K562 (cell line): ENCODE measurements around the gene PAFAH2. TPM values are rescaled to one million over a fixed set of nuclear protein-coding genes. Genes with fewer than 3 reads are reported as not detected.

Experiments
- ATAC-seq: fragments of 200-7000 bp; cut with Tn5 transposase; 3 replicates; pipeline ENCODE4 v1.9.1; 2020; ENCODE audit warnings: moderate library complexity
- BruUV-seq: library from RNA; stranded (reverse); fragments of 400-500 nt; replicated peaks from 2 replicates; lab custom pipeline; 2021; lab: Mats Ljungman, UMichigan
- CTCF ChIA-PET: fragments of 300-600 bp; formaldehyde crosslinking; extraction: SDS; loops from one replicate; lab custom pipeline; 2021; ENCODE audit warnings: low intra/inter-chr PET ratio; lab: Yijun Ruan, JAX
- POLR2A ChIA-PET: fragments of 300-600, 350-650 bp; sonication (Branson Sonifier 250); formaldehyde crosslinking; extraction: SDS; loops from one replicate; lab custom pipeline; 2021; ENCODE audit warnings: antibody characterized with exemption, inconsistent platforms; lab: Yijun Ruan, JAX
- DNase-seq, 4 experiments: peaks; one replicate each; pipeline versions ENCODE4 v3.0.0 to v3.0.0-alpha.2; 2011 to 2018; ENCODE audit warnings: low spot score in 3 of 4, mixed read lengths in 3 of 4; ENCODE audit errors: extremely low read depth in 1 of 4
- FAIRE-seq: peaks from 2 replicates; lab custom pipeline; 2011; peaks lifted over from hg19 to GRCh38; lab: Jason Lieb, UNC
- H2AFZ ChIP-seq: 2 replicates; pipeline ENCODE4 v1.6.0; 2011; ENCODE audit warnings: low read depth, low read length, control low read depth, inconsistent platforms
- H3K27ac ChIP-seq: fragments of 200-600 bp; 3 replicates; pipeline ENCODE4 v1.8.0; 2011; ENCODE audit warnings: low read depth, mild to moderate bottlenecking, control low read depth, inconsistent platforms, low read length, moderate library complexity, mixed read lengths; ENCODE audit errors: extremely low read depth
- H3K27me3 ChIP-seq, 2 experiments: fragments of 300-600 bp in 1 of 2; 2 replicates in 1 of 2; 3 replicates in 1 of 2; pipeline versions ENCODE4 v1.6.0 to v1.8.0; 2011; ENCODE audit warnings: inconsistent platforms in 2 of 2, low read length in 2 of 2, mild to moderate bottlenecking in 1 of 2, mixed read lengths in 1 of 2, moderate library complexity in 1 of 2; ENCODE audit not compliant: control insufficient read depth in 2 of 2, insufficient read depth in 2 of 2
- H3K36me3 ChIP-seq: fragments of 300-600 bp; 3 replicates; pipeline ENCODE4 v1.8.0; 2011; ENCODE audit warnings: mild to moderate bottlenecking, low read length, inconsistent platforms; ENCODE audit not compliant: control insufficient read depth, insufficient read depth
- H3K4me1 ChIP-seq, 2 experiments: fragments of 200-600 bp in 1 of 2; replicated peaks in 1 of 2; 2 replicates in 1 of 2; 3 replicates in 1 of 2; pipeline versions ENCODE4 v1.5.1 to v1.8.0; 2011; ENCODE audit warnings: inconsistent platforms in 2 of 2, low read length in 2 of 2, mild to moderate bottlenecking in 1 of 2, mixed read lengths in 1 of 2, moderate library complexity in 1 of 2; ENCODE audit not compliant: control insufficient read depth in 2 of 2, insufficient read depth in 2 of 2
- H3K4me2 ChIP-seq: 2 replicates; pipeline ENCODE4 v1.6.1; 2011; ENCODE audit warnings: low read length, control low read depth, inconsistent platforms, mixed read lengths; ENCODE audit not compliant: insufficient read depth
- H3K4me3 ChIP-seq: fragments of 200-600 bp; sonication (generic), shearing (Covaris generic); 2 replicates; pipeline ENCODE4 v1.5.1; 2016; ENCODE audit warnings: control low read depth, inconsistent platforms
- H3K79me2 ChIP-seq: fragments of 200-600 bp; 3 replicates; pipeline ENCODE4 v1.8.0; 2011; ENCODE audit warnings: low read length, inconsistent platforms; ENCODE audit not compliant: control insufficient read depth, insufficient read depth
- H3K9ac ChIP-seq, 2 experiments: 2 replicates each; pipeline versions ENCODE4 v1.6.0 to v1.6.1; 2011; ENCODE audit warnings: low read depth in 2 of 2, low read length in 2 of 2, control low read depth in 1 of 2, inconsistent platforms in 1 of 2, mild to moderate bottlenecking in 1 of 2, mixed read lengths in 1 of 2; ENCODE audit not compliant: insufficient read depth in 1 of 2
- H3K9me1 ChIP-seq: one replicate; pipeline ENCODE4 v1.6.0; 2011; ENCODE audit warnings: inconsistent platforms, mild to moderate bottlenecking, low read length, moderate library complexity; ENCODE audit not compliant: control insufficient read depth, insufficient read depth
- H3K9me3 ChIP-seq: replicated peaks from 2 replicates; pipeline ENCODE4 v1.5.1; 2011; ENCODE audit warnings: low read depth, low read length, inconsistent platforms; ENCODE audit not compliant: control insufficient read depth, insufficient read depth
- H4K20me1 ChIP-seq: replicated peaks from 2 replicates; pipeline ENCODE4 v1.6.1; 2011; ENCODE audit warnings: low read length, inconsistent platforms, mixed read lengths; ENCODE audit not compliant: control insufficient read depth, insufficient read depth
- CBFB ChIP-seq: sonication (generic); formaldehyde crosslinking; IDR thresholded peaks from 2 replicates; pipeline ENCODE4 v1.4.0; 2020; ENCODE audit warnings: mild to moderate bottlenecking, missing genetic modification reagents
- CHAMP1 ChIP-seq: fragments of 450-650 bp; IDR thresholded peaks from 2 replicates; pipeline ENCODE4 v1.6.1; 2016; ENCODE audit warnings: mild to moderate bottlenecking
- DLX4 ChIP-seq: fragments of 250-450 bp; sonication (Bioruptor Pico); IDR thresholded peaks from 2 replicates; pipeline ENCODE4 v1.6.1; 2021; ENCODE audit warnings: mild to moderate bottlenecking
- ELF1 ChIP-seq: fragments of 200-800 bp; sonication (Bioruptor generic); IDR thresholded peaks from 2 replicates; pipeline ENCODE4 v1.6.1; 2016; ENCODE audit warnings: missing genetic modification characterization, missing compliant biosample characterization
- FOXK1 ChIP-seq: sonication (generic); formaldehyde crosslinking; IDR thresholded peaks from 2 replicates; pipeline ENCODE4 v1.8.0; 2022; ENCODE audit warnings: missing genetic modification reagents, mild to moderate bottlenecking, borderline replicate concordance
- MAFK ChIP-seq: IDR thresholded peaks from 2 replicates; pipeline ENCODE4 v1.6.1; 2011; ENCODE audit warnings: low read length, improper control_type of control experiment
- NR3C1 ChIP-seq: sonication (generic); formaldehyde crosslinking; IDR thresholded peaks from 2 replicates; pipeline ENCODE4 v1.8.1; 2022; ENCODE audit warnings: missing genetic modification reagents
- NR4A1 ChIP-seq, 2 experiments: fragments of 250-450 bp in 1 of 2; fragments of 450-650 bp in 1 of 2; sonication (Bioruptor Pico) in 1 of 2; IDR thresholded peaks; 2 replicates each; pipeline versions ENCODE4 v1.4.0 to v1.6.1; 2016 to 2020; ENCODE audit warnings: mild to moderate bottlenecking in 2 of 2, missing compliant biosample characterization in 1 of 2, missing genetic modification characterization in 1 of 2, moderate library complexity in 1 of 2
- PKNOX1 ChIP-seq: fragments of 450-650 bp; IDR thresholded peaks from 2 replicates; pipeline ENCODE4 v1.6.1; 2016
- PTRF ChIP-seq: fragments of 450-650 bp; IDR thresholded peaks from 2 replicates; pipeline ENCODE4 v1.6.1; 2016; ENCODE audit warnings: mild to moderate bottlenecking, missing genetic modification characterization, missing compliant biosample characterization
- STAT5B ChIP-seq: fragments of 250-450 bp; sonication (Bioruptor Pico); IDR thresholded peaks from 2 replicates; pipeline ENCODE4 v1.8.0; 2021; ENCODE audit warnings: mild to moderate bottlenecking, inconsistent platforms
- TCF15 ChIP-seq: fragments of 250-450 bp; sonication (Bioruptor Pico); IDR thresholded peaks from 2 replicates; pipeline ENCODE4 v1.8.0; 2022; ENCODE audit warnings: moderate library complexity, mild to moderate bottlenecking, inconsistent platforms
- ZNF639 ChIP-seq, 2 experiments: fragments of 200-800 bp in 1 of 2; sonication (Bioruptor generic) in 1 of 2; sonication (generic) in 1 of 2; formaldehyde crosslinking in 1 of 2; IDR thresholded peaks in 1 of 2; conservative IDR thresholded peaks in 1 of 2; 2 replicates each; pipeline versions ENCODE4 v1.5.0 to v1.6.1; 2016 to 2020; ENCODE audit warnings: missing compliant biosample characterization in 1 of 2, missing genetic modification characterization in 1 of 2, missing genetic modification reagents in 1 of 2
- in situ Hi-C: fragments of 300-500 bp; cut with MboI; formaldehyde crosslinking; loops from 4 replicates; pipeline ENCODE4 v1.15.0; 2018; ENCODE audit warnings: inconsistent platforms, mixed read lengths
- intact Hi-C: fragments of 100-400 bp; cut with micrococcal nuclease; formaldehyde crosslinking; loops from 2 replicates; pipeline ENCODE4 v1.14.2; 2022
- polyA plus RNA-seq, 8 experiments: library from polyadenylated mRNA; depleted of rRNA in 4 of 8; stranded (reverse) in 5 of 8; unstranded in 3 of 8; fragments of >200 nt; fragmentation: Nextera tagmentation in 2 of 8; fragmentation: Illumina TruSeq in 1 of 8; extraction: Ambion mirVana in 2 of 8; extraction: Trizol in 1 of 8; gene quantifications; 2 replicates each; pipeline versions ENCODE4 v1.2.1 to v1.2.3, GENCODE V29; 2011 to 2014; ENCODE audit warnings: inconsistent platforms in 1 of 8, missing spikeins in 1 of 8
- total RNA-seq, 7 experiments: library from RNA; depleted of rRNA in 6 of 7; stranded (reverse); fragments of >200 nt in 6 of 7; fragmentation: Illumina TruSeq in 2 of 7; extraction: Trizol in 2 of 7; gene quantifications; 2 replicates each; pipeline versions ENCODE4 v1.2.1 to v1.2.3, GENCODE V29; 2011 to 2021; ENCODE audit warnings: low replicate concordance in 1 of 7

Gene PAFAH2
- total and polyA plus RNA-seq, 9 of the 15 experiments (the other 6 are each of a cell fraction or from before 2014, with no cell fraction given): 4.2 to 10.9 (median 6.8) TPM

- no TSS peak for BruUV-seq
- H3K9me1 ChIP-seq: no peaks in the 10 kb centered on the region
- in situ Hi-C loops: no loop called here
These were observed 84.7 kb downstream of the PAFAH2 start for GRCh38 chr1:25913206-25913605.

More at GRCh38 chr1:25913206-25913605, 84.7 kb downstream of the PAFAH2 start:
- ChIA-PET CTCF (no interaction called here), POLR2A (interaction anchor here (0.6 to 1.3 kb wide), 2 partner anchors 9 to 21 kb away, joined by 3 read pairs; no protein-coding TSS in a partner anchor)
- Histone ChIP-seq H3K4me2 (no peak overlapping the region), H3K27ac (no peak overlapping the region), H2AFZ (no peak overlapping the region), H3K9ac (no peak overlapping the region), H3K36me3 (no peaks in the 10 kb centered on the region), H3K4me3 (no peak overlapping the region), H3K27me3 (no peaks in the 10 kb centered on the region), H3K79me2 (no peaks in the 10 kb centered on the region), H3K4me1 (peaks cover 6 to 9% of the 10 kb centered on the region in 2 experiments; a peak in 4 of 5 replicates), H4K20me1 (no peaks in the 10 kb centered on the region), H3K9me3 (no peaks in the 10 kb centered on the region)
- no peak for DNase-seq
- ATAC-seq: no peak
- FAIRE-seq: no peak
- TF ChIP-seq NR4A1 (CRISPR knock-in tag; IDR thresholded peaks at IDR 0.05): no peak
- TF ChIP-seq NR4A1 (tag; IDR thresholded peaks at IDR 0.05): no peak
- TF ChIP-seq FOXK1: no peak
- no peak for TF ChIP-seq PTRF (tag)
- TF ChIP-seq PKNOX1: no peak
- TF ChIP-seq ELF1: no peak
- TF ChIP-seq STAT5B (CRISPR knock-in tag): no peak
- no peak for TF ChIP-seq TCF15 (CRISPR knock-in tag)
- TF ChIP-seq DLX4 (CRISPR knock-in tag): no peak
- TF ChIP-seq MAFK: no peak
- TF ChIP-seq CHAMP1: no peak
- TF ChIP-seq NR3C1 (CRISPR knock-in tag): no peak
- no peak for TF ChIP-seq ZNF639 (CRISPR knock-in tag; conservative IDR thresholded peaks at IDR 0.05 in 1 of 2, IDR thresholded peaks at IDR 0.05 in 1 of 2)
- no peak for TF ChIP-seq CBFB (CRISPR knock-in tag)
- intact Hi-C loops: no loop called here
